HEK293 (cell line): ENCODE results near the gene B4GALNT4.

Experiments
- CTCF ChIP-seq: fragments of 450-650 bp; formaldehyde crosslinking; IDR thresholded peaks from 2 replicates; pipeline ENCODE4 v1.5.1; 2016; ENCODE audit warnings: missing biosample characterization, missing genetic modification characterization
- MYNN ChIP-seq: fragments of 450-650 bp; formaldehyde crosslinking; IDR thresholded peaks from 2 replicates; pipeline ENCODE4 v1.5.1; 2016; ENCODE audit warnings: missing biosample characterization, missing genetic modification characterization, borderline replicate concordance
- PRDM10 ChIP-seq: fragments of 450-650 bp; formaldehyde crosslinking; IDR thresholded peaks from 2 replicates; pipeline ENCODE4 v1.5.1; 2016; ENCODE audit warnings: missing biosample characterization, missing genetic modification characterization
- REST ChIP-seq: fragments of 450-650 bp; formaldehyde crosslinking; IDR thresholded peaks from 2 replicates; pipeline ENCODE4 v1.5.1; 2016; ENCODE audit warnings: missing biosample characterization, missing genetic modification characterization
- ZBTB44 ChIP-seq: fragments of 450-650 bp; IDR thresholded peaks from 2 replicates; pipeline ENCODE4 v1.5.1; 2018; ENCODE audit warnings: missing biosample characterization, mild to moderate bottlenecking, missing genetic modification characterization
- ZBTB8A ChIP-seq: fragments of 450-650 bp; formaldehyde crosslinking; IDR thresholded peaks from 2 replicates; pipeline ENCODE4 v1.5.1; 2016; ENCODE audit warnings: missing biosample characterization, missing genetic modification characterization
- ZNF138 ChIP-seq: fragments of 450-650 bp; formaldehyde crosslinking; IDR thresholded peaks from 2 replicates; pipeline ENCODE4 v1.5.1; 2016; ENCODE audit warnings: missing biosample characterization, missing genetic modification characterization, borderline replicate concordance
- ZNF146 ChIP-seq: fragments of 450-650 bp; formaldehyde crosslinking; IDR thresholded peaks from 2 replicates; pipeline ENCODE4 v1.5.1; 2016; ENCODE audit warnings: missing biosample characterization, missing genetic modification characterization
- ZNF24 ChIP-seq: fragments of 450-650 bp; formaldehyde crosslinking; IDR thresholded peaks from 2 replicates; pipeline ENCODE4 v1.5.1; 2016; ENCODE audit warnings: missing biosample characterization, missing genetic modification characterization
- ZNF274 ChIP-seq, 2 experiments: fragments of 200-500 bp in 1 of 2; fragments of 450-650 bp in 1 of 2; sonication (Bioruptor generic) in 1 of 2; formaldehyde crosslinking in 1 of 2; IDR thresholded peaks; 2 replicates each; pipeline versions ENCODE4 v1.5.1 to v1.6.1; 2014 to 2016; ENCODE audit warnings: borderline replicate concordance in 1 of 2, inconsistent platforms in 1 of 2, low read length in 1 of 2, missing biosample characterization in 1 of 2, missing genetic modification characterization in 1 of 2

- TF ChIP-seq PRDM10: no peak
- no peak for TF ChIP-seq ZBTB8A
- TF ChIP-seq CTCF (tag by site-specific recombination): no peak
- TF ChIP-seq ZBTB44 (tag by site-specific recombination): no peak
- no peak for TF ChIP-seq ZNF138 (tag by site-specific recombination)
- no peak for TF ChIP-seq ZNF24 (tag by site-specific recombination)
- TF ChIP-seq MYNN: no peak
- no peak for TF ChIP-seq ZNF274 (IDR thresholded peaks at IDR 0.05; ENCODE audit: low read length)
- TF ChIP-seq ZNF274 (tag by site-specific recombination; IDR thresholded peaks at IDR 0.05; ENCODE audit: borderline replicate concordance): no peak
- TF ChIP-seq REST (tag by site-specific recombination): no peak
- no peak for TF ChIP-seq ZNF146
Observed at GRCh38 chr11:413120-414081, 44.1 kb downstream of the B4GALNT4 start.
